ENCODE data around the gene NEMP2.
"Not testable (repeated sequence)": the region's sequence is repeated elsewhere in the genome, so short reads cannot be mapped to it uniquely, and the experiment has no call there.

Gene NEMP2

DNA sequence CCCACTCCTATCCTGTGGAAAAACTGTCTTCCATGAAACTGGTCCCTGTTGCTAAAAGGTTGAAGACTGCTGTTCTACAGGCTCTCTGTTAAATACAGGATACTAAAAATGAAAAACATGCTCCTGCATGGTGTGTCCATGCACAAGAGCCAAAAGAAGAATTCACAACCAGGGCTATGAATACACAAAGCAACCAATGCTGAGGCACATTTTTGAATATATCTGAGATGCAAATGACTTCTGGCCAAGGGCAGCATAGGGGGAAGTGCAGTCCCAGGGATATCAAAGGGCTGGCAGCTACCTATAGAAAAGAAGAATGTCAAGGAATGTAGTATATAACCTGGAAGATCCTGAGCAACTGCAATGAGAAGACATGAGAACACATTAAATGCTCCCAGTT lies 6.6 kb downstream of the NEMP2 start:
- no peak overlapping the region for H3K27ac ChIP-seq
- DNase-seq (ENCODE audit: low read depth, low spot score) = no peak

DNA sequence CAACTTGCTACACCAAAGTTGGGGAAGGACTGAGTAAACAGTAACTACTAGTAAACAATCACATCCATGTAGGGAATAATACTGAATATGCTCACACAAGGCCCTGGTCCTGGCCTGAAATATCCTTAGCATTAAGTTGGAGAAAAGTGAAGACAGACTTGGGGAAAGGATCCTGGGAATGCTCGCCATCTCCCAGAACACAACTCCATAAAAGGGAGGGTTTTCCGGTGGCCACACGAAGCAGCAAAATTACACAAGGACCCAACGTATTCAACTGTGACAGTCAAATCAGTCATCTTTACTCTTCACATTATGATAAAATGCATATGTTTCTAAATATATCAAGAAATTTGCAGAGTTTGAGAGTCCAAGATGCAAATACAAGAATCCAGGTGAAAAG lies 7.3 kb downstream of the NEMP2 start:
- DNase-seq (ENCODE audit: low read depth, low spot score) = no peak
- no peak overlapping the region for H3K27ac ChIP-seq

DNA sequence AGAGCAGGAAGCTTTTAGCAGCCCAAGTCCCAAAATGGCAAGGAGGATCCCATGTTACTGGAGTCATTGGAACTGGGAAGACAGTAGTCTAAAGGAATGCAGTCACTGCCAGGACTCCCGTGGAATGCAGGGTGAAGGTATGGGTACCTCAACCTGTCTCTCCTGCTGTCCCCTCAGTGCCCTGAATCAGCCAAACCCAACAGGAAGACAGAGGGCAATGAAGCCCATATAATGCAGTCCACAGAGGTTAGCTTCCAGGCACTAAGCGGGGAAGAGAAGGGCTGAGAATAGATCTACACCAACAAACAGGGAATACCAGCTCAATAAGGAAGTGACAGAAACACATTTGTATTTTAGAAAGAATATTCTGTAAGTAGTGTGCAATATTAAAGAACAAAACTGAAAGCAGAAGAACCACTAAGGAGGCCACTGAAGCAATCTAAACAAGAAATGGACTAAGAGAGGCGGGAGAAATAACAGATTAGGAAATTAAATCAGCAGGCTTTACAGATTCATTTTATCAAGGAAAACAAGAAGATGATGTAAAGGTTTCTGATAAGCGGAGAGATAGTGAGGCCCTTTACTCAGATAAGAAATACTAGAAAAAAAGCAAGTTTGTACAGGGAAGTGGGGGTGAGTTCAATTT lies 8.3 kb downstream of the NEMP2 start:
- no peak overlapping the region for H3K27ac ChIP-seq
- no peak for DNase-seq (ENCODE audit: low read depth, low spot score)

DNA sequence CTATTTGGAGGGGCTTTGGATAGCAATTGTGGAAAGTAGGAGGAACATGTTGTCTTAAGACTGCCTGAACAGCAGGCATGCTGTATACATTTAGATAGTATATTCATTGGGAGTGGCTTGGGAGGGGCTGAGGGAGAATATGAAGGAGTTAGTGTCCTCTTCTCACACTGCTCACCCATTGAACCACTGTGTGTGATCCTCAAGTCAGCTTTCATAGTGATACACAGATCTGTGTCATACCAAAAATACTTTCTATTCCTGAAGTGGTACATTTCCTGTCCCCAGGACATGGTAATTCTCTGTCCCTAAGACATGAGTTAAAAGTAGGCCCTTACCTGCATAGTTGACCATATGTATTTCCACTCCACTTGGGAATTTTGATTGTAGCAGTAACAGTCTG lies 9.6 kb downstream of the NEMP2 start:
- H3K27ac ChIP-seq = no peak overlapping the region
- DNase-seq (ENCODE audit: low read depth, low spot score) = no peak

DNA sequence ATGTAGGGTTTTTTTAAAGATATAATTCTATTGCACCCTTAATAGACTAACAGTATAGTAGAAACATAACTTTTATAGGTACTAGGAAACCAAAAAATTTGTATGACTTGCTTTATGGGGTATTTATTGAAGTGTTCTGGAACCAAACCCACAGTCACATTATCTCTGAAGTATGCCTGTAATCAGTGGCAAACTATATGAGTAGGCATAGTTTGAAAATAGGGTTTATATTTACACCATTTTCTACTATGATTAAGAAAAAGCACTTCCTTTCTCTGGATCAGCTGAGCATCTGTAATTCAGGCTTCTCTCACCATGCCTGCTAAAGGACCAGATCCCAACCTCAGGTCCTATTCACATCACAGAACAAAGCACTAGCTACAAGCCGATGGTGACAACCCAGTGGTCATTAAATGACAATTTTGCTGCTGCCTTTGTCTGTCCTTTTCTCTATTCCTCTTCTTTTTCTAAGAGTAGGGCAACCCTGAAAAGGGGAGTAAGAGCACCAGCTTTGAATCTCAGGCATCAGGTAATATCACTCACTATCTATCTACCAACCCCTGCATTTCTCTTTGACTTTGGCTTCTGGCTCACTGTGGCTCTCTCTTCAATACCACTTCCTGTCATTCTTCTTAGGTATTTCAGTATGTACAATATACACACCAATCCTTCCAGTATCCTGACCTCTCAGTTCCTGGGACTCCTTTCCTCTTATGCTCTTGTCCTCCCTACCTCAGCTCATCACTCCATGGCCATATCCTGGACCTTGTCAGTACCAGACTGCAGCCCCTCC lies 14.4 kb downstream of the NEMP2 start:
- no peak for DNase-seq (ENCODE audit: low read depth, low spot score)
- no peak overlapping the region for H3K27ac ChIP-seq

GRCh38 chr2:190517468-190517867 lies 17.1 kb downstream of the NEMP2 start:
- DNase-seq (ENCODE audit: low read depth, low spot score) = no peak
- no peak overlapping the region for H3K27ac ChIP-seq

DNA sequence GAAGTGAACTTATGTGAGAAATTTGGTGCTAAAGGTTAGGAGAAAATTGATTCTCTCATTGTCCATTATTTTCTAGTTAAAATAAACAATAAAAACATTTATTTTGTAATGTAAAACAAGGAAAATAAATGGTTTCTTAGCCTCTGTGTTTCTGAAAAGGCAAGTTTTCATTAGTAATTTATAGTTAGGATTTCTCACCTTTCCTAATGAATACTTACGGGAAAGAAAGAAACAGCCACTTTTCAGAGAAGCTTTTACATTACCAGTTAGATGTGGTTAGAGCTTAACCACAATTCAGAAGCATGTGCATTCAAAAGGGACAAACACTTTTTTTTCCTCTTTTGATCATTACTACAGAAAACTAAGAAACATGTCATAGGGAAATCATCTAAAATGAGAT lies 18.8 kb downstream of the NEMP2 start:
- DNase-seq (ENCODE audit: low read depth, low spot score) = no peak
- no peak overlapping the region for H3K27ac ChIP-seq

- no peak for DNase-seq (ENCODE audit: low read depth, low spot score)
- H3K27ac ChIP-seq = no peak overlapping the region
Measured at GRCh38 chr2:190514676-190515075, 19.8 kb downstream of the NEMP2 start.

- H3K27ac ChIP-seq = no peak overlapping the region
- DNase-seq (ENCODE audit: low read depth, low spot score) = no peak
Measured at GRCh38 chr2:190513877-190514276, 20.6 kb downstream of the NEMP2 start.

GRCh38 chr2:190512539-190513095 lies 21.9 kb downstream of the NEMP2 start:
- H3K27ac ChIP-seq = no peak overlapping the region
- DNase-seq (ENCODE audit: low read depth, low spot score) = no peak

DNA sequence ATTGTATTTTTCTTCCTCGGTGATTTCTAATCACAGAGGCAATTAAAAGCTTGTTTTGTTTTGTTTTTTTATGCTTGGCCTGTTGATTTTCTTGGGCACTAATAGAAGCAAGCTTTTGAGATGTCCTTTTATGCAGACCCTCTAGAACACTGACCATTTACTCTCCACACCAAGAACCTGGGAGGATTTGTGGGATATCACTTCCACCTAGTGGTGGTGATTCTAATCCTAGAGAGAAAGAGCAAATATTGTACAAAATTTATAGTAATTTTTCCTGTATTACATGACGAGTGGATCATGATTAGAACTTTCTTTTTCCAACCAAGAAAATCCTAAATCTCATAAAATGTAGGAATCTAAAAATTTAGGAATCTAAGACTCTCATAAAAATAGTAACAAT lies 23.4 kb downstream of the NEMP2 start:
- DNase-seq (ENCODE audit: low read depth, low spot score) = no peak
- no peak overlapping the region for H3K27ac ChIP-seq

GRCh38 chr2:190509895-190510294 lies 24.6 kb downstream of the NEMP2 start:
- not testable (repeated sequence) for H3K27ac ChIP-seq; DNase-seq (ENCODE audit: low read depth, low spot score)

GRCh38 chr2:190507135-190507534 lies 27.4 kb downstream of the NEMP2 start:
- H3K27ac ChIP-seq = no peak overlapping the region
- DNase-seq (ENCODE audit: low read depth, low spot score) = no peak

- no peak overlapping the region for H3K27ac ChIP-seq
- DNase-seq (ENCODE audit: low read depth, low spot score) = no peak
Measured at GRCh38 chr2:190506666-190507065, 27.9 kb downstream of the NEMP2 start.

DNA sequence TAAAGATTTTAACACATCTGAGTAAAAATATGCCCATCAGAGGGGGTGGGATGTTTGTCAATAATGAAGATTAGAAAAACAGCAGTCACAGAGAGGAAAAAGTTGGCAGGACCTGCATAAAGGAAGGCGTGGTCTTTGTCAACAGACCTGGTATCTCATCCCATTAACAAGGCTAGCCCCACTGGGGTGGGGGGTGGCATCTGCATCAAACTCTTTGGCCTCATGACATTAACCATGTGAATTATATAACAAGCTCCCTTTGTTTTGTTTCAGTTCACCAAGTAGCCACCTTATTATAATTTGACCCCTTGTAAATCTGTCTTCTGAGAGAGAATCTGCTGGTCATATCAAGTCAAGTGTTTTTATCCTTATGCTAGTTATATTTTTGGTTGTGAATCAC lies 28.8 kb downstream of the NEMP2 start:
- H3K27ac ChIP-seq = no peak overlapping the region
- DNase-seq (ENCODE audit: low read depth, low spot score) = no peak

DNA sequence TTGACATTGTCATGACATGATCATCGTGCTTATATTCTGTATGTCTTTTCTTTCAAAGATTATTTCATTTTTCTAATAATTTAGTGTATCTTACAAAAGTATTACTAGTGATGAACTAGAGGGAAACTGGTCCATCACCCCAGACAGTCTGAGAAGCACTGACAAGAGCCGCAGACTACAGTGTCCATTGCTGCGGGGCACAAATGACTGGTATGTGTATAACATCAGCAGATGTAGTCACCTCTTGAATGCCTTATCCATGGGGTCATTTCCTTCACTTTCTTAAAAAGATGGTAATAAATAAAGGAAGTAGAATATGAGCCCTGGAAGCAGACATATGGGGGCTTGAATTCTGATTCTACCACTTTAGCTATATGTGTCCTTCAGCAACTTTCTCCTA lies 29.6 kb downstream of the NEMP2 start:
- H3K27ac ChIP-seq = no peak overlapping the region
- DNase-seq (ENCODE audit: low read depth, low spot score) = no peak

GRCh38 chr2:190503088-190503487 lies 31.4 kb downstream of the NEMP2 start:
- no peak for DNase-seq (ENCODE audit: low read depth, low spot score)
- H3K27ac ChIP-seq = no peak overlapping the region

DNA sequence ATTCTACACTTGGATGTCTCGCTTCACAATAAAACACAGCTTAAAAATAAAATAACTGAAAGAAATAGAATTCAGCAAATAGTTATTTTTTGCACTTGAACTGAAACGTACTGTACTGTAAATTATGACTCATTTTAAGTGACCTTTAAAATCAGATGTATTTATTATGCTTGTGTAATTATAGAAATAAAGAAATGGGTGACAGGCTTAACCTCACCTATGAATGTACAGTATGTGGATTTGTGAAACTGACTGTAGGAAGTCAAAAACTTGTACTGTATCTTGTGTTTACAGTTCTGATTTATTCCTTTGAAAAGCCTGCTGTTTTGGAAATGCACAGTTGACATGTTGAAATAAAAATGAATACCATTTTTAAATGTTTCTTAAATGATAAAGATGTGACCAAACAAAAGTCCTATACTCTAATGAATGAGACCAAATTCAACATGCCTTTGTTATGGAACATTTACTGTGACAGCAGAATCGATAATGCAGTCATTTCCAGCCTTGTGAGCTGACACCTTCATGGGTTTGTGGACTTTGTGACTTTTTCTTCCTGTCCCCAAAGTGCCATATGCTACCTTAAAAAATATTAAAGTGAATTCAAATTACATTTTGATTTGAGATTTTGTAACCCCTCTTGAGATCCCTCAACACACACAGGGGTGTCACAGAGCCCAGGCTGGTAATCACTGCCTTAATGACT lies 32.7 kb downstream of the NEMP2 start:
- no peak overlapping the region for H3K27ac ChIP-seq
- DNase-seq (ENCODE audit: low read depth, low spot score) = no peak

GRCh38 chr2:190501231-190501630 lies 33.3 kb downstream of the NEMP2 start:
- no peak overlapping the region for H3K27ac ChIP-seq
- no peak for DNase-seq (ENCODE audit: low read depth, low spot score)

- H3K27ac ChIP-seq = no peak overlapping the region
- no peak for DNase-seq (ENCODE audit: low read depth, low spot score)
Measured at GRCh38 chr2:190500054-190500502, 34.4 kb downstream of the NEMP2 start.

- no peak overlapping the region for H3K27ac ChIP-seq
- no peak for DNase-seq (ENCODE audit: low read depth, low spot score)
Measured at GRCh38 chr2:190499273-190499672, 35.2 kb downstream of the NEMP2 start.

All from epithelial cell of prostate (primary cell).